Germinal center (tissue), 1 donor: ENCODE data around the gene NDUFA12.

Experiments used
- DNase-seq: peaks from one replicate; pipeline ENCODE4 v3.0.0; 2012; ENCODE audit warnings: mixed read lengths, low spot score

The NDUFA12 gene

DNA sequence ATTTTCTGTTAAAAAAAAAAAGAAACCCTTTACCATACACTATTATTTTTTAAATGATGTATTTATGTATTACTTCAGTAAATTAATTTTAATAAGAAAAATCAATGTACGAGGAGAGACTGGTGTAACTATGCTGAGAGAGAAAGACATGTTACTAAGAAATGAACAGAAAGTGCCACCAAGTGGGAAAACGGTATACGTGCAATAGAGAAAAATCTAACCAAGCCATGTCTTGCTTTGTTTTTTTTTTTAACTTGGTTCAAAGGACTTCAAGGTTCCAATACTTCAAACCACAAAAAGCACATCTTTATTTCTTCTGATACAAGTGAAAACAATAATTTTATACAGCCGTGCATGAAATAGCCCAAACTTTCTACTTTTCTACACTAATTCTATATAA lies 22.9 kb downstream of the NDUFA12 start:
- no peak for DNase-seq

DNA sequence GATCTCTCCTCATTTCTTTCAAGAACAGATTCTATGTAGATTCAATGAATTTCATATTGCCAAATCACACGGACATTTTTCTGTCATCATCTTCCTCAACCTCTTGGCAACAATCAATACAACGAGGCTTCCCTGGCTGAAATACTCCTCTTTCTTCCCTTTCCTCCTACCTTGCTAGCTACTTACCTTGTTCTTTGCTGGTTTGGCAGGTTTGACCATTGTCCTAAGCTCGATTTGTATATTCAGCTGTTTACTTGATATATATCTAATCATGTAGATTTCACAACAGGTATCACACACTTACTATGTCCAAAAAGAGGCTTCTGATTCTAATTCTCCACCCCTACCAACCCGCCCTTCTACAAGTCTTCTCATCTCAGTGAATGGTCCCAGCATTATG lies 23.6 kb downstream of the NDUFA12 start:
- no peak for DNase-seq

- DNase-seq: no peak
Measured at GRCh38 chr12:94977766-94978468, 25.6 kb downstream of the NDUFA12 start.

DNA sequence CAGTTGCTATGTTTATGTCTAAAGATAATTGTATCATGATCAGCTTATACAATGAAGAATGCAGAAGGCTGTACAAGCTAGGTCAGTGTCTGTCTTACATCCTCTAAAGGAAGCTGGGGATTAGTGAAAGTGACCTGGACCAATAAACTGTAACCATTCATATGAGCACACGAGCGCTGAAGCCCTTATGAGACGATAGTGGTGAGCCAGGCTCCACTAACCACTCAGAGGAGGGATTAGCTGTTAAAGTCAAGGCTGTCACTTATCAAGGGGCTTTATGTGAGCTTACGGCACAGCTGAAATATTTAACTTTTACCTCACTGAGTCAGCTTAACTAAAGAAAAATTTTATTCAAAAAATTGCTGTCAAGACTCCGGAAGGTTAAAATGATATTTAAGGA lies 30.3 kb downstream of the NDUFA12 start:
- DNase-seq: peak; percentile 34

DNA sequence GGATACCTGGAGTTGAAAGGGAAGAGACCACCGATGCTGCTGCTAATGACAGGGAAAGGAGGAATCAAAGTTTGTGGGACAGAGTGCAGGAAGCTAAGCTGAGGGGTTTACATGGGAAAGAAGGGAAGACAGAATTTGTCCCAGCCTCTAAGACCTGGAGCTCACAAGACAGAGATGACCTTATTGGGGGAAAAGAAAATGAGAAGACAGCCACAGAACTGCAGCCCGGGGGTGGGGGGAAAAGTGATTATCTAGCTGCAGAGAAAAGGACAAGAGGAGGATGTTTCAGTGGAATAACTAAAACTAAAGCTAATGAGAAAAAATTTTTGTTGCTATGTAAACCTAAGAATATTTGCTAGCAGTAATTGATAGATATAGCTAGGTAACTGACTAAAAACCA lies 30.7 kb downstream of the NDUFA12 start:
- DNase-seq: no peak

GRCh38 chr12:94971923-94972322 lies 31.6 kb downstream of the NDUFA12 start:
- no peak for DNase-seq

DNA sequence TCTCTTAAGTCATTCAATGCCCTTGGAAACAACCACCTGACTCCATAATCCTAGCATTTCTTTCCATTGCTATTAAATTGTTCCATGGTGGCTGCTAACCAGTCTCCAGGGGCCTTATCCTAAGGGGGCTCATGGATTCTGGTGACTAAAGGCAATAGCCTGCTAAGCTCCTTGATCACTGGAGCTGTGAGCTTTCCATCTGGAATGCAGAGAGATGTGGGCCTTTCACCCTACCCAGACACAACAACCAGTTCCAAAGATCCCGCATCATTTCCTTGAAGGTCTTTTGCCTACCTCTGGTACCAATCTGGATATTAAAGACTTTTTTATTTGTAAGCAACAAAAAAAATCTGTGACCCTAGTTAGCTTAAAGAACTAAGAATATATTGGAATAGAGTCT lies 32.9 kb downstream of the NDUFA12 start:
- DNase-seq: no peak

DNA sequence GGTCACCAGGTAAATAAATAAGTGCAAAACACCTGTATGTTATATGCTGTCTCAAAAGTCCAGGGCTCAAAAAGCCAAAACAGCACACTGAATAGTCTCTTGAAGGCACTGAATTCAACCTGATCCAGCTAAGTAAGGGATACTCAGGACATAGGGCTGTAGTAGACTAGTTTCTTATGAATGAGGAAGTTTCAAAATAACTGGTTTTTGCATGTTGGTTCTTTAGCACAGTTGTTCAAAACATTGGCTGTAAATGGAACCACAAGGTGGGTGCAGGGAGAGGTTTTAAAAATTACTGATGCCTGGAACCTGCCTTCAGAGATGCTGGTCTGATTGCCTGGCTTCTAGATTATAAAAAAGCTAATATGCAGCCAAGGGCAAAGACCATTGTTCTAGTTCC lies 34.1 kb downstream of the NDUFA12 start:
- DNase-seq: peak; percentile 62

- no peak for DNase-seq
Measured at GRCh38 chr12:94965982-94966630, 37.4 kb downstream of the NDUFA12 start.

- DNase-seq: no peak
Measured at GRCh38 chr12:94963649-94964048, 39.8 kb downstream of the NDUFA12 start.

- DNase-seq: no peak
Measured at GRCh38 chr12:94962670-94963069, 40.8 kb downstream of the NDUFA12 start.

GRCh38 chr12:94961911-94962310 lies 41.6 kb downstream of the NDUFA12 start:
- no peak for DNase-seq

GRCh38 chr12:94961256-94961824 lies 42.2 kb downstream of the NDUFA12 start:
- DNase-seq: no peak

GRCh38 chr12:94957006-94957405 lies 46.5 kb downstream of the NDUFA12 start:
- DNase-seq: no peak

DNA sequence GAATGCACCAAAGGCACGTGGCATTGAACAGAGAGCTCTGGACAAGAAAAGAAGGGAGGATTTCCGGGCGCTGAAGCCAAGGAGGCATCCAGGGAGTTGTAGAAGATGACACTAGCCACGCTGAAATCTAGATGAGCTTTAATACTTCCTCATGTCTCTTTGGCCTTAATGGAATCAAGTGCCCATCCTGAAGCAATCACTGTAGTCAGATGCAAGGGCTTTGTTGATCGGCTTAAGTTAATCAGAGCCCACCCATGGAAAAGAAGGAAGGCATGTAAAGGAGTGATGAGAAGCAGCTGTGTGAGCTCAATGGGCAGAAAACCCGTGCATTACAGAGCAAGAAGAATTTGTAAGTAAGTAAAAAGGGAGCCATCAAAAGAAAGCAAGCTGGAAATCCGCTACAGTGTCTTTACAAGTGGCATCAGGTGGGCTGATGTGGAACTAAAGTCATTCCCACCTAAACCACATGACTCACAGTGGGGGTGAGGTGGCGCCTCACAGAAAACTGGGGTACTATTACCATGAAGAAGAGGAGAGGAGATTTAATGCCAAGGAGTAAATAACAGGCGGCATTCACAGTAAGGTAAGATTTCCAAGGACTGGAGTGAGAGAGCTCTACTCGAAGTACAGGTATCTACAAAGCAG lies 48.4 kb downstream of the NDUFA12 start:
- DNase-seq: no peak

DNA sequence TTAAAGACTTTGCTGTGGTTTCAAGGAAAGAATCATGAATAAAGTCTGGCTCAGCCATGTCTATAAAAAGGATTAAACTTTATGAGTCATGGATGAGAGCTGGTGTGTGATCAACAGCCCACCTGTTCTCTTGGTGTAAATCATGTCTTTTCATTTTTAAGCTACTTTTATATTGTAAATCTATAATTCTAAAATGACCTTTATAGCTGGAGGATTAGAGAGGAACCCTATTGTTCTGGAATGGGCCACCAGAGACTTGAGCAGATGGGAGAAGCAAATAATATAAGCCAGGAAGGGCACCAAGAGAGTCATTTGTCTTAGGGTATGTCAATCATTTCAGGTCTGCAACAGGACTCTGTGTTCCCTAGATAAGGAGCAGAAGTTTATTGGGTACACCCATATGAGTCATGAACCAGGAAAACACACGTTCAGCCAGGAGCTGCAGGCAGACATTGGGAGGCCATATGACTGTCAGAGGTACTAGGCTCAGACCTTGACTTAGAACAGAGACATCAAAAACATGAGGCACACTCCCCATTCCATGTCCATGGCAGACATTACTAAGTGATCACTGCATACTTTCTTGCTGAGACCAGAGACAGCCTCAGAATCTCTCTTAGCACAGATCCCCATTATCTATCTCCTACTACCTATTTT lies 49.3 kb downstream of the NDUFA12 start:
- DNase-seq: no peak

GRCh38 chr12:94952325-94952724 lies 51.2 kb downstream of the NDUFA12 start:
- DNase-seq: no peak

DNA sequence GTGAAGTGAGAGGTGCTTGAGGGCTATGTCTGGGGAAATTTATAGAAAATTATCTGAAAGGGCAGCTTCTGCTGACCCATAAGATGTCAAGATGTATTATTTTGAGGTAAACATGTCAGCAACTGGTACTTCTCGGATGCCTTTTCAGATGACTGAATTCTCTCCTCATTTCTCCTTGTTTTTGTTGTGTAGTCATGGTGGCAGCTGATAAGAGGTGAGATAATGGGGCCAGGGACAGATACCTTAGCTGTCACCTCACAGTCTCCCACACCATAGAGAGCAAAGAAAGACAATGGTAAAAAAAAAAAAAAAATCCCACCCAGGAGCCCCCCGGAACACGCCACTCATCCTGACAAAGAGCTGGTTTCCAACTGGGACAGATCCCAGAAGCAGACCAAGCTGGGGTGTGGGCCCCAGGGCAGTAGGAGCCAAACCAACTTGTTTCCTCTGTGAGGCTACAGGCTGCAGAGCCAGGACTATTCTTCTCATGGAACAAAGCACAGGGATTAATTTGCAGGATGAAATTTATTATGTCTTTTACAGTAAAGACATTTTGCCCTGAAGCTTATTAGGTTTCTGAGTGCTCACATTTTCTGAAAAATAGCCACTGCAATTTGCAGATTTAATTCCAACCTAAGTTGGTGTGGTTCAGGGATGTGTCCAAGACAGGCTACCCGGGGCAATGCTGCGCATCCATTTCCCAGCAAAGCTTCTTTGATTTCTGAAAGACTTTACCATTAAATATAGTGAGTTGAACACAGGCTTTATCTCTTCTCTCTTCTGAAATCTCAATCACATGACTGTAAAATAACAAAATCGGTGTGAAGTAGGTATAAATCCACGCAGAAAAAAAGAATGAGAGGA lies 52.2 kb downstream of the NDUFA12 start:
- DNase-seq: no peak

DNA sequence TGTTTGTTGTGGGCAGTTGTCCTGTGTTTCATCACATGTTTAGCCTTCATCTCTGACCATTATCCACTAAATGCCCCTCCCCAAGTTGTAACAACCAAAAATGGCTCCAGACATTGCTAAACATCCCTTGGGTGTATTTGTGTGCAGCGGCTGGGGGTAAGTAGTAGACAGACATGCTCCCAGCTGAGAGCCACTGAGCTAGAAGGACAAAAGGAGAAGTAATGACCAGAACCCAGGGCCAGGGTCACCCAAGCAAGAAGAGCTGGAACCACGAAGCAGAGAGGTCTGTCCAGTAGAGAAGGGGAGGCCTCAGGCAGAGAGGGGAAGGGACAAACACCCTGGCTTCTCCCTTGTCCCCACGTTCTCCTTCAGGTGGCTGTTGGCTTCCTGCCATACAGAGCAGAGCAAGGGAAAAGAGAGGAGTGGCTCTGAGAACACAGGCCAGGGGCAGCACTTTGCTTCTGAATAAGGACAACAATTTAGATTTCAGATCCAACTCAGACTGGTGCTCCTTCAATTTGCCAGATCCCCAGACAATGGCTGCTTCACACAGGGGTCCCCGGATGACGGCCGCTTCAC lies 55.2 kb downstream of the NDUFA12 start:
- DNase-seq: no peak

DNA sequence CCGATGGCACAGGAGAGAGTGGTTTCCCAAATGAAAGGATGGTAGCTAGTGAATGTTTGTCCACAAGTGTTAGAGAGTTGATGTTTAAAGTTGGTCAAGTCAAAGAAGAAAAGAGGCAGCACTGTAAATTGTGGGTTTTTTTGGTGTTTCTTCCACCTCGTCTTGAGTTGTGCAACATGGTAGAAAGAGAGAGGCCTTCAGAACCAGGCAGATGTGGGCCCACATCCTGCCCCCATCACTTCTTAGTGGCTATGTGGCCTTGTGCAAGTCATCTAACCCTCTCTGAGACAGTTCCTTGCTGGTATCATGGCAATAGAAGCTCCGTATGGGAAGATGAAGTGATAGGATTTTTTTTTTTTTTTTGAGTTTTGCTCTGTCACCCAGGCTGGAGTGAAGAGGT lies 60.8 kb downstream of the NDUFA12 start:
- no peak for DNase-seq

DNA sequence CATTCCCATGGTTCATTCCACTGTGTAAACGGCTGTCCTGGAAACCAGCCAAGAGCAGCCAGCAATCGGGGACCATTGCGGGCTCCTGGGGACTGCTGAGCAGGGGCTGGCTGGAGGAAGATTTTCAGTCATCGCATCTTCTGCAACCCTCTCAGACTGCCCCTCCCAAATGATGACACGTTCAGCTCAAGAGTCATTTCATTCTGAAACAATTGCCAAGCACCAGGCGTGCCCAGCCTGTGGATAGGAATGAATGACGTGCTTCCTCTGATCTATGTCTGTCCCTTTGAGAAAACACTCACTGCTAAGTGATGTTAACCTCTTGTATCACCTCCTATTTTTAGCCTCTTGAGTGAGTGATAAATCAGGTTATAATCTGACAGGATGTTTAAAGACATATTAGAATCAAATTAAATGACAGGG lies 62.0 kb downstream of the NDUFA12 start:
- DNase-seq: no peak
